ENCODE results near the gene SERPINA1. TPM values are rescaled to one million over a fixed set of nuclear protein-coding genes. Genes with fewer than 3 reads are reported as not detected.

Gene SERPINA1
- total and polyA plus RNA-seq, 2 donors from 2014 or later = 1,861 to 2,184 TPM

- no peak for TF ChIP-seq CTCF (IDR thresholded peaks at IDR 0.05; ENCODE audit: borderline replicate concordance, extremely low read depth, insufficient read depth)
- no peak for DNase-seq
- H3K9me3 ChIP-seq (ENCODE audit: control insufficient read depth in 2 of 3, insufficient read depth in 1 of 3, low read length in 3 of 3) = no peaks in the 10 kb centered on the region
- H3K4me3 ChIP-seq (ENCODE audit: low read length in 3 of 3) = no peak overlapping the region
- no peak overlapping the region for H3K27ac ChIP-seq (ENCODE audit: low read depth in 2 of 2, low read length in 2 of 2)
- no peak for FAIRE-seq
- intact Hi-C loops (cut with DNase I) = no loop called here
- H3K4me1 ChIP-seq (ENCODE audit: control insufficient read depth in 2 of 3, insufficient read depth in 2 of 3, low read depth in 1 of 3, low read length in 3 of 3) = no peaks in the 10 kb centered on the region
- H3K27me3 ChIP-seq (ENCODE audit: control insufficient read depth, insufficient read depth, low read length) = no peaks in the 10 kb centered on the region
- no peaks in the 10 kb centered on the region for H3K36me3 ChIP-seq (ENCODE audit: control insufficient read depth in 2 of 3, insufficient read depth in 3 of 3, low read length in 3 of 3)
- no peak overlapping the region for H3K9ac ChIP-seq (ENCODE audit: low read length in 3 of 3)
These were observed 24.4 kb downstream of the SERPINA1 start for GRCh38 chr14:94364037-94364436.

GRCh38 chr14:94363151-94363624 is 25.2 kb downstream of the SERPINA1 start:
- Histone ChIP-seq H3K27ac (ENCODE audit: low read depth in 2 of 2, low read length in 2 of 2) (no peak overlapping the region), H3K4me1 (ENCODE audit: control insufficient read depth in 2 of 3, insufficient read depth in 2 of 3, low read depth in 1 of 3, low read length in 3 of 3) (no peaks in the 10 kb centered on the region), H3K9me3 (ENCODE audit: control insufficient read depth in 2 of 3, insufficient read depth in 1 of 3, low read length in 3 of 3) (no peaks in the 10 kb centered on the region), H3K9ac (ENCODE audit: low read length in 3 of 3) (no peak overlapping the region), H3K4me3 (ENCODE audit: low read length in 3 of 3) (no peak overlapping the region), H3K27me3 (ENCODE audit: control insufficient read depth, insufficient read depth, low read length) (no peaks in the 10 kb centered on the region), H3K36me3 (ENCODE audit: control insufficient read depth in 2 of 3, insufficient read depth in 3 of 3, low read length in 3 of 3) (no peaks in the 10 kb centered on the region)
- intact Hi-C loops (cut with DNase I) = no loop called here
- no peak for DNase-seq
- no peak for TF ChIP-seq CTCF (IDR thresholded peaks at IDR 0.05; ENCODE audit: borderline replicate concordance, extremely low read depth, insufficient read depth)
- no peak for FAIRE-seq

GRCh38 chr14:94362614-94363133 is 25.7 kb downstream of the SERPINA1 start:
- H3K4me3 ChIP-seq (ENCODE audit: low read length in 3 of 3) = no peak overlapping the region

More at GRCh38 chr14:94362614-94363133, 25.7 kb downstream of the SERPINA1 start:
- H3K4me1 ChIP-seq (ENCODE audit: control insufficient read depth in 2 of 3, insufficient read depth in 2 of 3, low read depth in 1 of 3, low read length in 3 of 3) = no peaks in the 10 kb centered on the region
- H3K27me3 ChIP-seq (ENCODE audit: control insufficient read depth, insufficient read depth, low read length) = no peaks in the 10 kb centered on the region
- no peaks in the 10 kb centered on the region for H3K9me3 ChIP-seq (ENCODE audit: control insufficient read depth in 2 of 3, insufficient read depth in 1 of 3, low read length in 3 of 3)
- DNase-seq = no peak
- no peak for TF ChIP-seq CTCF (IDR thresholded peaks at IDR 0.05; ENCODE audit: borderline replicate concordance, extremely low read depth, insufficient read depth)
- H3K27ac ChIP-seq (ENCODE audit: low read depth in 2 of 2, low read length in 2 of 2) = no peak overlapping the region
- no peaks in the 10 kb centered on the region for H3K36me3 ChIP-seq (ENCODE audit: control insufficient read depth in 2 of 3, insufficient read depth in 3 of 3, low read length in 3 of 3)
- FAIRE-seq = no peak
- intact Hi-C loops (cut with DNase I) = no loop called here
- H3K9ac ChIP-seq (ENCODE audit: low read length in 3 of 3) = no peak overlapping the region
